Activated B cell treated with CpG ODN at 0.5 μM for 24 hours (primary cell): ENCODE results near the gene KHDC1. TPM values are rescaled to one million over a fixed set of nuclear protein-coding genes. Genes with fewer than 3 reads are reported as not detected.
"Not testable (repeated sequence)": the region's sequence is repeated elsewhere in the genome, so short reads cannot be mapped to it uniquely, and the experiment has no call there.

Source experiments
- ATAC-seq: fragments of 200-7000 bp; cut with Tn5 transposase; one replicate; pipeline ENCODE4 v1.10.0; 2021; ENCODE audit warnings: low read depth, mild to moderate bottlenecking, moderate library complexity
- CTCF ChIA-PET: fragments of 350-600 bp; sonication (Branson Sonifier 250); formaldehyde crosslinking; loops from one replicate; lab custom pipeline; 2021; ENCODE audit warnings: antibody characterized with exemption; lab: Charles Lee
- POLR2A ChIA-PET: fragments of 350-600 bp; sonication (Branson Sonifier 250); formaldehyde crosslinking; loops from one replicate; lab custom pipeline; 2021; ENCODE audit warnings: antibody characterized with exemption; lab: Charles Lee
- DNase-seq: peaks from one replicate; pipeline ENCODE4 v3.0.0; 2022
- H3K27ac Mint-ChIP-seq: one replicate; pipeline ENCODE4 v1.8.0; 2020; ENCODE audit warnings: mixed read lengths
- H3K27me3 Mint-ChIP-seq: one replicate; pipeline ENCODE4 v1.8.0; 2021; ENCODE audit warnings: mixed read lengths
- H3K36me3 Mint-ChIP-seq: one replicate; pipeline ENCODE4 v1.8.0; 2021; ENCODE audit warnings: low read depth, mixed read lengths
- H3K4me1 Mint-ChIP-seq: one replicate; pipeline ENCODE4 v1.8.0; 2021; ENCODE audit warnings: mixed read lengths
- H3K4me3 Mint-ChIP-seq: one replicate; pipeline ENCODE4 v1.8.0; 2020; ENCODE audit warnings: mild to moderate bottlenecking, mixed read lengths
- H3K9me3 Mint-ChIP-seq: one replicate; pipeline ENCODE4 v1.8.0; 2020; ENCODE audit warnings: mixed read lengths
- intact Hi-C: fragments of 100-400 bp; cut with micrococcal nuclease; formaldehyde crosslinking; loops from one replicate; pipeline ENCODE4 v1.15.1; 2024
- total RNA-seq: library from RNA; stranded (reverse); gene quantifications from 2 replicates; pipeline ENCODE4 v1.2.3, GENCODE V29; 2022
- TF ChIP-seq, protein P1 (sequence below): fragments of 200-600 bp; IDR thresholded peaks from one replicate; pipeline ENCODE4 v1.8.0; 2022; ENCODE audit warnings: antibody characterized with exemption, mild to moderate bottlenecking

The KHDC1 gene
- total RNA-seq, 1 donor from 2014 or later, result 2.7 TPM

DNA sequence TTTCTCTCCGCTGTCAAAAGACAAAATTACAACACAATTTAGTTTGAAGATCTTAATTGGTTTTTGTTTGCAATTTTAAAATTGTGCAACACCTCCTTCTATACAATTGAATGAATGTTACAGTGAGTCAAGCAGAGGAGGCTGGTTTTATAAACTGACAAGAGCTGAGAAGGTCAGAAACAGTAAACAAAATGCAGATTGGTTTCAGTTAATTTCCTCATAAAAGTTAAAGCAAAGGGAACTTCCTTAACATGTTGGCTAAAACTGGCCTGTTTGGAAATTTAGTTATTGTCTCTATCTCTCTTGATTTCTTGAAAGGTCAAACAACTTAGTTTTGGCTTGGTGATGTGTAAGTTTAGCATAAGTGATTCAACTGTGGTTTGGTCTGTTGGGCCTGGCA, 59.9 kb downstream of the KHDC1 start:
- no peaks in the 10 kb centered on the region for H3K27me3 Mint-ChIP-seq
- DNase-seq (no peak), ATAC-seq (no peak)
- H3K4me3 Mint-ChIP-seq, result no peak overlapping the region
- ChIA-PET CTCF (no interaction called here), POLR2A (interaction anchor here (0.7 kb wide), 1 partner anchor 11 kb away, joined by 4 read pairs; no protein-coding TSS in a partner anchor)
- H3K9me3 Mint-ChIP-seq, result no peaks in the 10 kb centered on the region
- H3K36me3 Mint-ChIP-seq, result no peaks in the 10 kb centered on the region
- intact Hi-C loops, result no loop called here
- H3K4me1 Mint-ChIP-seq, result no peaks in the 10 kb centered on the region
- H3K27ac Mint-ChIP-seq, result no peak overlapping the region
- TF ChIP-seq, protein P1, sequence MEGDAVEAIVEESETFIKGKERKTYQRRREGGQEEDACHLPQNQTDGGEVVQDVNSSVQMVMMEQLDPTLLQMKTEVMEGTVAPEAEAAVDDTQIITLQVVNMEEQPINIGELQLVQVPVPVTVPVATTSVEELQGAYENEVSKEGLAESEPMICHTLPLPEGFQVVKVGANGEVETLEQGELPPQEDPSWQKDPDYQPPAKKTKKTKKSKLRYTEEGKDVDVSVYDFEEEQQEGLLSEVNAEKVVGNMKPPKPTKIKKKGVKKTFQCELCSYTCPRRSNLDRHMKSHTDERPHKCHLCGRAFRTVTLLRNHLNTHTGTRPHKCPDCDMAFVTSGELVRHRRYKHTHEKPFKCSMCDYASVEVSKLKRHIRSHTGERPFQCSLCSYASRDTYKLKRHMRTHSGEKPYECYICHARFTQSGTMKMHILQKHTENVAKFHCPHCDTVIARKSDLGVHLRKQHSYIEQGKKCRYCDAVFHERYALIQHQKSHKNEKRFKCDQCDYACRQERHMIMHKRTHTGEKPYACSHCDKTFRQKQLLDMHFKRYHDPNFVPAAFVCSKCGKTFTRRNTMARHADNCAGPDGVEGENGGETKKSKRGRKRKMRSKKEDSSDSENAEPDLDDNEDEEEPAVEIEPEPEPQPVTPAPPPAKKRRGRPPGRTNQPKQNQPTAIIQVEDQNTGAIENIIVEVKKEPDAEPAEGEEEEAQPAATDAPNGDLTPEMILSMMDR, result no peak

DNA sequence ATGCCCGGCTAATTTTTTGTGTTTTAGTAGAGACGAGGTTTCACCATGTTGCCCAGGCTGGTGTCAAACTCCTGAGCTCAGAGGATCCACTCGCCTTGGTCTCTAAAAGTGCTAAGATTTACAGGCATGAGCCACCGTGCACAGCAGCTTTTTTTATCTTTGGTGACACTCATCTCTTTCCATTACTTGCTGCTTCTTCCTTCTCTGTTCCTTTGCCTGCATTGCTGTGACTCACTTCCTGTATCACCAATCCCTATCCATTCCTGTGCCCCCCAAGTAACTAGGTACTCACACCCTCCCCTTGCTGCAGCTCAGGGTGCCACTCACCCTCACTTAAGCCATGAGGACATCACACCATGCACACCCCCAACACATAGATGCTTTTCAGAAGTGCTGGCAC, 62.3 kb downstream of the KHDC1 start:
- intact Hi-C loops, result no loop called here
- no peak overlapping the region for H3K4me3 Mint-ChIP-seq
- ChIA-PET POLR2A (no interaction called here), CTCF (no interaction called here)
- no peaks in the 10 kb centered on the region for H3K4me1 Mint-ChIP-seq
- DNase-seq (no peak), ATAC-seq (no peak)
- TF ChIP-seq, protein P1, result no peak
- H3K27ac Mint-ChIP-seq, result no peak overlapping the region
- H3K36me3 Mint-ChIP-seq, result no peaks in the 10 kb centered on the region
- H3K9me3 Mint-ChIP-seq, result no peaks in the 10 kb centered on the region
- H3K27me3 Mint-ChIP-seq, result no peaks in the 10 kb centered on the region

DNA sequence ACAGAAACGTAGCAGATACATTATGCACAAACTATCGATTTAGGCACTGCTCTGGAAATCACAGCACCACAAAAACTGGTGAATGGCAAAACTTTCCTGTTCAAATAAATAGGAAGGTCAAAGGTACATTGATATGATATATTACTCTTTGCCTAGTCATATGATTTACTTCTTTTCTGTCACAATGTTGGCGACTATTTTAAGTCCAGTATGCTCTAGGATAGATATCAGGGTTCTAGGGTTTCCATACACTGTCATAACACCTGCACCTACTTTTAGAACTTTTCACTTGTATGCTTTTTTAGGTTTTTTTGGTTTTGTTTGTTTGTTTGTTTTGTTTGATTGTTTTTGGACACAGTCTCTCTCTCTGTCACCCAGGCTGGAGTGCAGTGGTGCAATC, 62.7 kb downstream of the KHDC1 start:
- TF ChIP-seq, protein P1, result no peak
- ATAC-seq (no peak), DNase-seq (no peak)
- H3K4me3 Mint-ChIP-seq, result no peak overlapping the region
- H3K4me1 Mint-ChIP-seq, result no peaks in the 10 kb centered on the region
- H3K27ac Mint-ChIP-seq, result no peak overlapping the region
- POLR2A ChIA-PET, result no interaction called here
- H3K9me3 Mint-ChIP-seq, result no peaks in the 10 kb centered on the region
- H3K27me3 Mint-ChIP-seq, result no peaks in the 10 kb centered on the region
- intact Hi-C loops, result no loop called here
- CTCF ChIA-PET, result no interaction called here
- H3K36me3 Mint-ChIP-seq, result peaks cover 3% of the 10 kb centered on the region

- Mint-ChIP-seq H3K36me3 (peaks cover 16% of the 10 kb centered on the region), H3K4me1 (no peaks in the 10 kb centered on the region), H3K27ac (no peak overlapping the region), H3K9me3 (no peaks in the 10 kb centered on the region), H3K27me3 (no peaks in the 10 kb centered on the region), H3K4me3 (no peak overlapping the region)
- ChIA-PET POLR2A (interaction anchor here (0.5 kb wide), 1 partner anchor 10 kb away, joined by 5 read pairs; no protein-coding TSS in a partner anchor), CTCF (no interaction called here)
- TF ChIP-seq, protein P1, result no peak
- intact Hi-C loops, result no loop called here
- ATAC-seq (no peak), DNase-seq (no peak)
Observed at GRCh38 chr6:73194744-73195143, 68.3 kb downstream of the KHDC1 start.

DNA sequence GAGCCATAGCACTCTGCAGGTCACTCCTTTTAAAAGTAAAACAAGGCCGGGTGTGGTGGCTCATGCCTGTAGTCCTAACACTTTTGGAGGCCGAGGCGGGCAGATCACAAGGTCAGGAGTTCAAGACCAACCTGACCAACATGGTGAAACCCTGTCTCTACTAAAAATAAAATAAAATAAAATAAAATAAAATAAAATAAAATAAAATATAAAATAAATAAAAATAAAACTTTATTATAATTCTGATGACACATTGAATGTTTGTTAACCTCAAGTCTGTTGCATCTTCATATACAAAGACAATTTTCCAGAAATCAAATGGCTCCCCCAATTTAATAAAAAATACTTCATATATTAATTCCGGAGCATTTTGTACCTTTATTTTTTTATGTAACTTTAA, 69.7 kb downstream of the KHDC1 start:
- POLR2A ChIA-PET, DNase-seq, intact Hi-C loops, H3K27ac Mint-ChIP-seq, H3K4me1 Mint-ChIP-seq, CTCF ChIA-PET, H3K4me3 Mint-ChIP-seq, ATAC-seq, H3K27me3 Mint-ChIP-seq, H3K9me3 Mint-ChIP-seq: not testable (repeated sequence)
- H3K36me3 Mint-ChIP-seq, result peaks cover 16% of the 10 kb centered on the region

Other genes starting within 250 kb of the KHDC1 start
- gene KHDC1L, start 37.7 kb downstream of the KHDC1 start, total RNA-seq, result not detected in 2 replicates
- gene DPPA5, start 91.1 kb upstream of the KHDC1 start, total RNA-seq, result not detected in 2 replicates
- gene KHDC3L, start 99.5 kb upstream of the KHDC1 start, total RNA-seq, result not detected in 2 replicates
- gene OOEP, start 106.7 kb upstream of the KHDC1 start, total RNA-seq, result 0.22 TPM in 1 of 2 replicates, not detected in the other
- 1.4 and 1.6 TPM in 2 replicates for gene DDX43, start 131.6 kb upstream of the KHDC1 start, total RNA-seq
- 22.7 and 24.3 TPM in 2 replicates for gene CGAS, start 189.1 kb upstream of the KHDC1 start, total RNA-seq
- gene MTO1, start 198.5 kb upstream of the KHDC1 start, total RNA-seq, result 58.5 and 59.3 TPM in 2 replicates